Neural progenitor cell (in vitro differentiated cells): ENCODE measurements around the gene CCL21. TPM values are rescaled to one million over a fixed set of nuclear protein-coding genes. Genes with fewer than 3 reads are reported as not detected.
"Not testable (repeated sequence)": the region's sequence is repeated elsewhere in the genome, so short reads cannot be mapped to it uniquely, and the experiment has no call there.

Experiments
- DNase-seq: peaks from one replicate; pipeline ENCODE4 v3.0.0-alpha.2; 2016; ENCODE audit warnings: low spot score
- H2AFZ ChIP-seq: fragments of 200-600 bp; sonication (generic); replicated peaks from 2 replicates; pipeline ENCODE4 v1.6.1; 2016; ENCODE audit warnings: antibody characterized with exemption
- H3F3A ChIP-seq: fragments of 200-600 bp; sonication (generic); 2 replicates; pipeline ENCODE4 v1.6.1; 2016; ENCODE audit warnings: antibody characterized with exemption, low read depth
- H3K27ac ChIP-seq: fragments of 200-600 bp; sonication (generic); 2 replicates; pipeline ENCODE4 v1.5.1; 2016; ENCODE audit warnings: mild to moderate bottlenecking
- H3K27me3 ChIP-seq: fragments of 200-600 bp; sonication (generic); 2 replicates; pipeline ENCODE4 v1.6.1; 2016; ENCODE audit warnings: mild to moderate bottlenecking, moderate library complexity
- H3K36me3 ChIP-seq: fragments of 200-600 bp; sonication (generic); 2 replicates; pipeline ENCODE4 v1.5.1; 2016
- H3K4me1 ChIP-seq: fragments of 200-600 bp; sonication (generic); 2 replicates; pipeline ENCODE4 v1.6.1; 2016; ENCODE audit warnings: mixed run types
- H3K4me2 ChIP-seq: fragments of 200-600 bp; sonication (generic); 2 replicates; pipeline ENCODE4 v1.6.1; 2016
- H3K4me3 ChIP-seq: fragments of 200-600 bp; sonication (generic); 2 replicates; pipeline ENCODE4 v1.5.1; 2016
- H3K79me2 ChIP-seq: fragments of 200-600 bp; sonication (generic); 2 replicates; pipeline ENCODE4 v1.6.1; 2016; ENCODE audit warnings: low read depth
- H3K9ac ChIP-seq: fragments of 200-600 bp; sonication (generic); 2 replicates; pipeline ENCODE4 v1.6.1; 2016
- H3K9me3 ChIP-seq: fragments of 200-600 bp; sonication (generic); 2 replicates; pipeline ENCODE4 v1.5.1; 2016; ENCODE audit warnings: low read depth
- H4K20me1 ChIP-seq: fragments of 200-600 bp; sonication (generic); 2 replicates; pipeline ENCODE4 v1.6.1; 2016; ENCODE audit warnings: low read depth
- H3K27ac Mint-ChIP-seq: 3 replicates; pipeline ENCODE4 v1.8.0; 2021; ENCODE audit warnings: mixed read lengths
- H3K27me3 Mint-ChIP-seq: 2 replicates; pipeline ENCODE4 v1.8.0; 2022; ENCODE audit warnings: low read depth, mild to moderate bottlenecking, inconsistent platforms, moderate library complexity, mixed read lengths; ENCODE audit not compliant: insufficient read depth
- H3K36me3 Mint-ChIP-seq: 3 replicates; pipeline ENCODE4 v1.8.0; 2021; ENCODE audit warnings: mixed read lengths
- H3K4me1 Mint-ChIP-seq: 3 replicates; pipeline ENCODE4 v1.8.0; 2021; ENCODE audit warnings: mixed read lengths
- H3K4me3 Mint-ChIP-seq: 3 replicates; pipeline ENCODE4 v1.8.0; 2021; ENCODE audit warnings: mild to moderate bottlenecking, moderate library complexity, mixed read lengths
- H3K9me3 Mint-ChIP-seq: 3 replicates; pipeline ENCODE4 v1.8.0; 2020; ENCODE audit warnings: mixed read lengths
- EZH2 ChIP-seq: fragments of 200-600 bp; sonication (generic); IDR thresholded peaks from 2 replicates; pipeline ENCODE4 v1.6.1; 2017; ENCODE audit warnings: antibody characterized with exemption, mild to moderate bottlenecking, moderate library complexity
- EZH2phosphoT487 ChIP-seq: fragments of 200-600 bp; sonication (generic); IDR thresholded peaks from 2 replicates; pipeline ENCODE4 v1.6.1; 2017; ENCODE audit warnings: antibody characterized with exemption
- total RNA-seq: library from RNA; depleted of rRNA; stranded (reverse); fragments of >200 nt; gene quantifications from 2 replicates; pipeline ENCODE4 v1.2.3, GENCODE V29; 2015; ENCODE audit warnings: low replicate concordance
- TF ChIP-seq, protein P1 (sequence below): fragments of 200-600 bp; sonication (generic); IDR thresholded peaks from 2 replicates; pipeline ENCODE4 v1.5.1; 2017; ENCODE audit warnings: antibody characterized with exemption, mild to moderate bottlenecking

Gene CCL21, protein sequence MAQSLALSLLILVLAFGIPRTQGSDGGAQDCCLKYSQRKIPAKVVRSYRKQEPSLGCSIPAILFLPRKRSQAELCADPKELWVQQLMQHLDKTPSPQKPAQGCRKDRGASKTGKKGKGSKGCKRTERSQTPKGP
- total RNA-seq, result not detected in 2 replicates

DNA sequence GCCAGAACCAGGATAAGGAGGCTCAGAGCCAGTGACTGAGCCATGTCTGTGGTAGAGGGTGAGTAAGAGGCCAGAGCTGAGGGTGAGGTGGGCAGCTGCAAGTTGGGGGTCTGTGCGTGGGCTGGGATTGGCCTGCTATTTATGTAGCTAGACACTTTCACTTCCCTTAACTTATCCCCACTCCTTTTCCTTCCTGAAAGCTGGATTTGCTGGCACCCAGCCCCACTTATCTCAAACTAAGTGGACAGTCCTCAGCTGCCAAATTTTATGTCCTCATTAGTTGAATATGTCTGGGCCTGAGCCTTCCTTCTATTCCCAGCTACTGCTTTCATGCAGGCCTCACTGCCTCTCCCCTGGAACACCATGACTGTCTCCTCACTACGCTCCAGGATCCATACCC lies at the start of gene CCL21:
CCL21 (minus strand) TSS at position 114 of the 400 bp plus-strand sequence; CDS start at position 44, 70 bp downstream.
- H3K4me1 Mint-ChIP-seq, result no peaks in the 10 kb centered on the region
- H3K9me3 Mint-ChIP-seq, result no peaks in the 10 kb centered on the region
- H3K27ac ChIP-seq, result no peak within 1 kb of the TSS
- H3K36me3 Mint-ChIP-seq, result no peaks in the 10 kb centered on the region
- H3K27ac Mint-ChIP-seq, result no peak within 1 kb of the TSS
- no peaks in the 10 kb centered on the region for H3K4me1 ChIP-seq
- H2AFZ ChIP-seq, result no peak within 1 kb of the TSS
- peaks cover 2% of the 10 kb centered on the region for H3K27me3 Mint-ChIP-seq
- no peak within 1 kb of the TSS for H3K4me3 ChIP-seq
- H3K9me3 ChIP-seq, result no peaks in the 10 kb centered on the region
- TF ChIP-seq EZH2phosphoT487 (no peak), EZH2 (no peak)
- TF ChIP-seq, protein P1, sequence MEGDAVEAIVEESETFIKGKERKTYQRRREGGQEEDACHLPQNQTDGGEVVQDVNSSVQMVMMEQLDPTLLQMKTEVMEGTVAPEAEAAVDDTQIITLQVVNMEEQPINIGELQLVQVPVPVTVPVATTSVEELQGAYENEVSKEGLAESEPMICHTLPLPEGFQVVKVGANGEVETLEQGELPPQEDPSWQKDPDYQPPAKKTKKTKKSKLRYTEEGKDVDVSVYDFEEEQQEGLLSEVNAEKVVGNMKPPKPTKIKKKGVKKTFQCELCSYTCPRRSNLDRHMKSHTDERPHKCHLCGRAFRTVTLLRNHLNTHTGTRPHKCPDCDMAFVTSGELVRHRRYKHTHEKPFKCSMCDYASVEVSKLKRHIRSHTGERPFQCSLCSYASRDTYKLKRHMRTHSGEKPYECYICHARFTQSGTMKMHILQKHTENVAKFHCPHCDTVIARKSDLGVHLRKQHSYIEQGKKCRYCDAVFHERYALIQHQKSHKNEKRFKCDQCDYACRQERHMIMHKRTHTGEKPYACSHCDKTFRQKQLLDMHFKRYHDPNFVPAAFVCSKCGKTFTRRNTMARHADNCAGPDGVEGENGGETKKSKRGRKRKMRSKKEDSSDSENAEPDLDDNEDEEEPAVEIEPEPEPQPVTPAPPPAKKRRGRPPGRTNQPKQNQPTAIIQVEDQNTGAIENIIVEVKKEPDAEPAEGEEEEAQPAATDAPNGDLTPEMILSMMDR, result no peak
- H3K4me3 Mint-ChIP-seq, result no peak within 1 kb of the TSS
- no peak within 1 kb of the TSS for H3K4me2 ChIP-seq
- no peak for DNase-seq
- H3K79me2 ChIP-seq, result no peaks in the 10 kb centered on the region
- H4K20me1 ChIP-seq, result no peaks in the 10 kb centered on the region
- H3K9ac ChIP-seq, result no peak within 1 kb of the TSS
- H3K36me3 ChIP-seq, result no peaks in the 10 kb centered on the region
- H3K27me3 ChIP-seq, result no peaks in the 10 kb centered on the region
- H3F3A ChIP-seq, result no peaks in the 10 kb centered on the region

DNA sequence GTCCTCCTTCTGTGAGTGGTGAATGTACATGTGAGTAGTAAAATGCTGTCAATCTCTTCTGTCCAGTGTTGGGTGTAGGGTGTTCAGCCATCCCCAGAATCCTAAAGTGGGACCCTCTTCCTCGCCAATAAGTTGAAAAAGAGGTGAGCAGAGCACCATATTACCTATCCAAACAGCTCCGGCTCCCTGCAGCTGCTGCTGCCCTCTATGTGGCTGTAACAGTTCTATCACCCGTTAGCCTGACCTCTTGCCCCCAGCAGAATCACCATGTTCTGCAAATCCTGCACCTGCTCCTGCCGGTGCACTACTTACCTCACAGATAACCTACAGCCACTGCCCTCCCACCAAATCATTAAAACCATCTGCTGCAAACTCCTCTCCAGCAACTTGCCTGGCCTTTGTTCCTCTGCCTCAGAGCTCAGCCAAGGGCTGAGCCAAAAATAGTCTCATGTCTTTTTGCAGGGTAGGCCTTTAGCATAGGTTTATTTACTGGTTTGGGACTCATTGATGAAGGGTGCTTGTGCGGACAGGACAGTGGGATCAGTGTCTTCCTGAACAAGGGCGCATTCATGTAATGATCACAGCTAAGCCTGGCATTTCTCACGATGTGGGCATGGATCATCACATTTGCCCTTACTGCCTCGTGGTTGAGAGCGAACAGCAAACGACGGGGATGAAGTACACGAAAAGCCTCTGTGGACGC lies 49.6 kb upstream of the CCL21 start:
- H4K20me1 ChIP-seq, result no peaks in the 10 kb centered on the region
- Mint-ChIP-seq H3K27me3 (peaks cover 8% of the 10 kb centered on the region), H3K9me3 (no peaks in the 10 kb centered on the region), H3K36me3 (no peaks in the 10 kb centered on the region), H3K27ac (no peak overlapping the region), H3K4me3 (no peak overlapping the region), H3K4me1 (no peaks in the 10 kb centered on the region)
- no peak for DNase-seq
- H3K27ac ChIP-seq, result no peak overlapping the region
- H3K27me3 ChIP-seq, result peaks cover 24% of the 10 kb centered on the region
- no peak overlapping the region for H2AFZ ChIP-seq
- no peak overlapping the region for H3K9ac ChIP-seq
- no peaks in the 10 kb centered on the region for H3K79me2 ChIP-seq
- no peaks in the 10 kb centered on the region for H3K36me3 ChIP-seq
- H3K4me1 ChIP-seq, result no peaks in the 10 kb centered on the region
- H3K4me2 ChIP-seq, result no peak overlapping the region
- H3K4me3 ChIP-seq, result no peak overlapping the region
- H3F3A ChIP-seq, result no peaks in the 10 kb centered on the region
- H3K9me3 ChIP-seq, result no peaks in the 10 kb centered on the region
- TF ChIP-seq EZH2phosphoT487 (no peak), EZH2 (no peak)
- TF ChIP-seq, protein P1, result no peak

DNA sequence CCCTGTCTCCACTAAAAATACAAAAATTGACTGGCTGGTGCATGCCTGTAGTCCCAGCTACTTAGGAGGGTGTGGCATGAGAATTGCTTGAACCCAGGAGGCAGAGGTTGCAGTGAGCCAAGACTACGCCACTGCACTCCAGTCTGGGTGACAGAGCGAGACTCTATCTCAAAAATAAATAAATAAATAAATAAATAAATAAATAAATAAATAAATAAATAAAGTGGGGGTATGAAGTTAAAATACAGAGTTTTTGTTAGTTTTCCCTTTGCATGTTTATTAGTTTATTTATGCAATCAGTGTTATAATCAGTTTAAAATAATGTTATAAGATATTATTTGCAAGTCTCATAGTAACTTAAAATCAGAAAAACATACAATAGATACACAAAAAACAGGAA lies 40.4 kb upstream of the CCL21 start:
- not testable (repeated sequence) for H4K20me1 ChIP-seq, H3K9me3 ChIP-seq, H2AFZ ChIP-seq, H3K79me2 ChIP-seq, H3K27ac Mint-ChIP-seq, H3K4me1 ChIP-seq, DNase-seq, H3K9ac ChIP-seq, H3K4me3 Mint-ChIP-seq, H3F3A ChIP-seq, H3K27me3 Mint-ChIP-seq, H3K9me3 Mint-ChIP-seq, H3K27ac ChIP-seq, H3K4me1 Mint-ChIP-seq, H3K4me2 ChIP-seq, H3K4me3 ChIP-seq, H3K36me3 ChIP-seq, H3K36me3 Mint-ChIP-seq
- H3K27me3 ChIP-seq, result peaks cover 45% of the 10 kb centered on the region

DNA sequence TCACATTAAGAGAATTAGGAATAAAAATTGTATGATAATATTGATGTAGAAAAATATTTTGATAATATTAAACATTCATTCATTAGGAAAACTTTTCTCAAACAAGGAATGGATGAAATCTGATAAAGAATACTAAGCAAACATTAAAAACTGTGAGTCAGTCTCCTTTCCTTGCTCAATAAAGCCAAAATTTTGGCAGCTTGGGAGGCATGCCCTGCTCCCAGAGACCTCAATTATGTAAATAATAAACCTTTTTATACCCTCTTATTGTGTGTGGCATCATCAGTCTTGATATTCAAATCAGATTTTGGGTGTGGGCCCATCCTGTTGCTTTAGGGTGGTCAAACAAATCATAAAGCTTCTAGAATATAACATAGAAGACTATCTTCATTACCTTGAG lies 36.6 kb upstream of the CCL21 start:
- H3K36me3 Mint-ChIP-seq, result no peaks in the 10 kb centered on the region
- Histone ChIP-seq H3K9me3 (no peaks in the 10 kb centered on the region), H3K4me1 (no peaks in the 10 kb centered on the region), H3F3A (no peaks in the 10 kb centered on the region), H3K4me2 (no peak overlapping the region), H2AFZ (no peak overlapping the region), H4K20me1 (no peaks in the 10 kb centered on the region), H3K36me3 (no peaks in the 10 kb centered on the region), H3K4me3 (no peak overlapping the region), H3K27me3 (peaks cover 8% of the 10 kb centered on the region), H3K27ac (no peak overlapping the region), H3K79me2 (no peaks in the 10 kb centered on the region), H3K9ac (no peak overlapping the region)
- H3K27me3 Mint-ChIP-seq, result no peaks in the 10 kb centered on the region
- TF ChIP-seq, protein P1, result no peak
- no peak for TF ChIP-seq EZH2
- H3K27ac Mint-ChIP-seq, result no peak overlapping the region
- no peaks in the 10 kb centered on the region for H3K4me1 Mint-ChIP-seq
- peaks cover 2% of the 10 kb centered on the region for H3K9me3 Mint-ChIP-seq
- no peak for DNase-seq
- H3K4me3 Mint-ChIP-seq, result no peak overlapping the region
